Right renal pelvis (tissue), 4 donors: Measurements from ENCODE around the gene FGF22. TPM values are rescaled to one million over a fixed set of nuclear protein-coding genes. Genes with fewer than 3 reads are reported as not detected.
"Not testable (repeated sequence)": the region's sequence is repeated elsewhere in the genome, so short reads cannot be mapped to it uniquely, and the experiment has no call there.

Experiments used
- DNase-seq, 4 donors: peaks; one replicate each; pipeline ENCODE4 v3.0.0-alpha.2; 2013; ENCODE audit warnings: low read depth in 4 of 4, low spot score in 3 of 4, missing footprints in 1 of 4
- polyA plus RNA-seq, 4 donors: library from polyadenylated mRNA; unstranded; fragments of 120-200 nt; gene quantifications; one replicate each; pipeline ENCODE4 v1.2.1, GENCODE V29; 2013; ENCODE audit not compliant: insufficient read length in 4 of 4

Gene FGF22
- under 1 TPM; 0.23 to 0.73 (median 0.48) TPM for polyA plus RNA-seq

GRCh38 chr19:639253-640160, at the start of gene FGF22:
FGF22 (plus strand) TSS chr19:639879; CDS start chr19:639926, 47 bp downstream.
- peak; percentile 69 to 77 (median 75) for DNase-seq

- DNase-seq, result no peak
Measured at GRCh38 chr19:590396-590745, 49.3 kb upstream of the FGF22 start.

GRCh38 chr19:590750-591098, 49.0 kb upstream of the FGF22 start:
- no peak for DNase-seq

GRCh38 chr19:591099-591958, 48.4 kb upstream of the FGF22 start:
- DNase-seq, result peak in 1 of 4 donors; percentile 51

GRCh38 chr19:592101-592500, 47.6 kb upstream of the FGF22 start:
- no peak for DNase-seq

- DNase-seq, result no peak
Measured at GRCh38 chr19:593055-593454, 46.6 kb upstream of the FGF22 start.

GRCh38 chr19:593505-593904, 46.2 kb upstream of the FGF22 start:
- no peak for DNase-seq

GRCh38 chr19:594265-594870, 45.3 kb upstream of the FGF22 start:
- DNase-seq, result no peak

GRCh38 chr19:595326-596262, 44.1 kb upstream of the FGF22 start:
- no peak for DNase-seq

GRCh38 chr19:596263-596655, 43.4 kb upstream of the FGF22 start:
- no peak for DNase-seq

- DNase-seq, result no peak
Measured at GRCh38 chr19:597406-598315, 42.0 kb upstream of the FGF22 start.

- DNase-seq, result no peak
Measured at GRCh38 chr19:601310-601709, 38.4 kb upstream of the FGF22 start.

- no peak for DNase-seq
Measured at GRCh38 chr19:601790-602189, 37.9 kb upstream of the FGF22 start.

GRCh38 chr19:602391-603301, 37.0 kb upstream of the FGF22 start:
- DNase-seq, result no peak

GRCh38 chr19:603302-603639, 36.4 kb upstream of the FGF22 start:
- DNase-seq, result not testable (repeated sequence)

GRCh38 chr19:603779-604178, 35.9 kb upstream of the FGF22 start:
- not testable (repeated sequence) for DNase-seq

- no peak for DNase-seq
Measured at GRCh38 chr19:604355-604754, 35.3 kb upstream of the FGF22 start.
